ENCODE data around the gene TYW1. TPM values are rescaled to one million over a fixed set of nuclear protein-coding genes. Genes with fewer than 3 reads are reported as not detected.
"Not testable (repeated sequence)": the region's sequence is repeated elsewhere in the genome, so short reads cannot be mapped to it uniquely, and the experiment has no call there.

The TYW1 gene
- total and polyA plus RNA-seq, 2 of the 8 experiments (the other 6 are each of a cell fraction or from before 2014, with no cell fraction given): 8.8 to 16.2 TPM

GRCh38 chr7:66995050-66995776 is 1.4 kb upstream of the TYW1 start, which contains the start of gene SBDS (continued):
- TF ChIP-seq TBP (IDR thresholded peaks at IDR 0.05; ENCODE audit: low read depth, low read length) (peak; percentile 75), PHF8 (conservative IDR thresholded peaks at IDR 0.05; ENCODE audit: low read depth, low read length) (0 out of 2 replicates have a peak, but pooled peaks have one; percentile 50)

- H4K20me1 ChIP-seq (replicated peaks in 1 of 2; ENCODE audit: control insufficient read depth in 1 of 2, insufficient read depth in 2 of 2, low read length in 2 of 2); H3K14ac ChIP-seq (ENCODE audit: insufficient read length); CTCF ChIA-PET (ENCODE audit: partially characterized antibody); H3K27me3 ChIP-seq (replicated peaks in 1 of 4; ENCODE audit: control insufficient read depth in 3 of 4, extremely low read depth in 1 of 4, insufficient read depth in 3 of 4, low read length in 3 of 4); POLR2A ChIA-PET (ENCODE audit: partially characterized antibody); H4K5ac ChIP-seq (ENCODE audit: insufficient read length, low read depth, low read length); H3K4ac ChIP-seq (replicated peaks; ENCODE audit: insufficient read length, low read depth, low read length); H2BK12ac ChIP-seq (ENCODE audit: low read depth, low read length); H2BK5ac ChIP-seq (ENCODE audit: low read depth, low read length); H3K4me2 ChIP-seq (ENCODE audit: insufficient read depth in 1 of 2, low read depth in 2 of 2, low read length in 2 of 2); H3K27ac ChIP-seq (ENCODE audit: low read depth, low read length); H3K4me1 ChIP-seq (replicated peaks in 1 of 4; ENCODE audit: control insufficient read depth in 3 of 4, insufficient read depth in 4 of 4, low read length in 3 of 4); DNase-seq (ENCODE audit: low read depth in 1 of 2, low spot score in 2 of 2); H2BK120ac ChIP-seq (replicated peaks; ENCODE audit: low read depth, low read length); H3K79me1 ChIP-seq (ENCODE audit: low read depth, low read length); H2BK20ac ChIP-seq (ENCODE audit: low read length); H4K91ac ChIP-seq (replicated peaks; ENCODE audit: insufficient read length, low read length); H3K23me2 ChIP-seq (ENCODE audit: low read depth, low read length); H3K4me3 ChIP-seq (ENCODE audit: extremely low read depth in 1 of 4, insufficient read depth in 2 of 4, low read depth in 3 of 4, low read length in 4 of 4); H3K56ac ChIP-seq (replicated peaks; ENCODE audit: insufficient read length, low read depth, low read length); H3K36me3 ChIP-seq (ENCODE audit: control insufficient read depth in 2 of 4, insufficient read depth in 4 of 4, low read length in 3 of 4); H3K9me3 ChIP-seq (ENCODE audit: insufficient read depth in 2 of 2, low read depth in 1 of 2, low read length in 1 of 2); H3K23ac ChIP-seq (ENCODE audit: insufficient read length); H3K18ac ChIP-seq (ENCODE audit: extremely low read depth, low read length); H2BK15ac ChIP-seq (ENCODE audit: low read length); H3K9ac ChIP-seq (replicated peaks in 1 of 4; ENCODE audit: extremely low read depth in 1 of 4, low read depth in 3 of 4, low read length in 3 of 4); H4K8ac ChIP-seq (ENCODE audit: extremely low read depth, insufficient read depth, low read length); H3K79me2 ChIP-seq (ENCODE audit: control insufficient read depth in 1 of 2, insufficient read depth in 2 of 2, low read length in 2 of 2); H2AFZ ChIP-seq (ENCODE audit: low read length); H2AK5ac ChIP-seq (ENCODE audit: low read depth, low read length): not testable (repeated sequence)
- peak; percentile 97 for FAIRE-seq
- WGBS, 2 experiments (ENCODE audit: extremely low coverage in 1 of 2, insufficient coverage in 1 of 2, insufficient read length in 1 of 2, insufficient replicate concordance in 2 of 2, low coverage in 1 of 2, low lambda C conversion rate in 2 of 2, missing lambda C conversion rate in 1 of 2): 70% methylated on average over 3 of the region's 5 CpGs; no CpG with 5 or more reads in 1 of the 2 experiments
Measured at GRCh38 chr7:67000601-67001258, 4.1 kb downstream of the TYW1 start.

All from H1 (cell line).